Esophagus (tissue), 2 donors: ENCODE results near the gene MALRD1. TPM values are rescaled to one million over a fixed set of nuclear protein-coding genes. Genes with fewer than 3 reads are reported as not detected.

Experiments
- H3K27ac ChIP-seq, 2 donors: one replicate each; pipeline ENCODE4 v1.5.1; 2013; ENCODE audit warnings: low read depth in 2 of 2, mild to moderate bottlenecking in 2 of 2, inconsistent platforms in 1 of 2, low read length in 1 of 2, moderate library complexity in 1 of 2
- H3K27me3 ChIP-seq, 2 donors: one replicate each; pipeline ENCODE4 v1.6.1; 2013; ENCODE audit warnings: low read length in 2 of 2, control low read depth in 1 of 2, mild to moderate bottlenecking in 1 of 2; ENCODE audit not compliant: insufficient read depth in 2 of 2, control insufficient read depth in 1 of 2
- H3K36me3 ChIP-seq, 2 donors: one replicate each; pipeline ENCODE4 v1.6.1; 2013; ENCODE audit warnings: low read length in 1 of 2; ENCODE audit not compliant: control insufficient read depth in 2 of 2, insufficient read depth in 2 of 2
- H3K4me1 ChIP-seq, 2 donors: one replicate each; pipeline ENCODE4 v1.6.1; 2013; ENCODE audit warnings: low read length in 1 of 2; ENCODE audit not compliant: control insufficient read depth in 2 of 2, insufficient read depth in 2 of 2
- H3K4me3 ChIP-seq, 2 donors: one replicate each; pipeline ENCODE4 v1.5.1; 2013; ENCODE audit warnings: low read length in 2 of 2, mild to moderate bottlenecking in 2 of 2, low read depth in 1 of 2, moderate library complexity in 1 of 2
- H3K9me3 ChIP-seq, 2 donors: one replicate each; pipeline ENCODE4 v1.6.1; 2013; ENCODE audit warnings: mild to moderate bottlenecking in 2 of 2, low read depth in 1 of 2, low read length in 1 of 2, moderate library complexity in 1 of 2; ENCODE audit not compliant: control insufficient read depth in 2 of 2, insufficient read depth in 1 of 2
- WGBS, 2 donors: extraction: QIAGEN DNeasy Blood & Tissue Kit; methylation state at CpG; one replicate each; pipeline ENCODE4 v1.1.7; 2013; 5-methylcytosine and 5-hydroxymethylcytosine counted together
- polyA plus RNA-seq, 2 donors: library from polyadenylated mRNA; stranded (reverse); fragments of 200-250 nt; gene quantifications; one replicate each; pipeline ENCODE4 v1.2.3, GENCODE V29; 2013
- donor health status: healthy with polysubstance abuse.
- donor health status: Bipolar disorder and iron deficiency.

Gene MALRD1
- polyA plus RNA-seq, 2 donors, result 0.07 to 0.14 TPM

DNA sequence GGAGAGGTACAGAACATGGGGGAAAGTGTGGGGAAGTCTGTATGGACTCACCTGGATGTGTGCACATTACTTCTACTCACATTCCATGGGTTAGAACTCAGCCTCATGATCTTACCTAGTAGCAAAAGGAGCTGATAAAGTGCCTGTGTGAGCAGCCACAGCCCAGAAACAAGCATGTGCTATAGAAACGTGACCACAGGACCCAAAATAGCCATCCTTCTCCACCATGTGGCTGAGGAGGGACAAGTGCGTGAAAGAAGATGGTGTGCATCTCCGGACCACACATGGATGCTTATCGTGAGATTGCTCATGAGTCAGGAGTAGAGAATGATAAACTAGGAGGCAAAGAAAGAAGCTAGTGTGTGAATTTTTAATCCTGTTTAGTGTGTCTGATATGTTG, 431.3 kb downstream of the MALRD1 start:
- Histone ChIP-seq H3K27ac (no peak overlapping the region), H3K27me3 (no peaks in the 10 kb centered on the region), H3K4me1 (no peaks in the 10 kb centered on the region), H3K4me3 (no peak overlapping the region), H3K36me3 (no peaks in the 10 kb centered on the region), H3K9me3 (no peaks in the 10 kb centered on the region)
- WGBS, 2 donors, result 67 to 85% methylated on average over 4 of the region's 4 CpGs

DNA sequence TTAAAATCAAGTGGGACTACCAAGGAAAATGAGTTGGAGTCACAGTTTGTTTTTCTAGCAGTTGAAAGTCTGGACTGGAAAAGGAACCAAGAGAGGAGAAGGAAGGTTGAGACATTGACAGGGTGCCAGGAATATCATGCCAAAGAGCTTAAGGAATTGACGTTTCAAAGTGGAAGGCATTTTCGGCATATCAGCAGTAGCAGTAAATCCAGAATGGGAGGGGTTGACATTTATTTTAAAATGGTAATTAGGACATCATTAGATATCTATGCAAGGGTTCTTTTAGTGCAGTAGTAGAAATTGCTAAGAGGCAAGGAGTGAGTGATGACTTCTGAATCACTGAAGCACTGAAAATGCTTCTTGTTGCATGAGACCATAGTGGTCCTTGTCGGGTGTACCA, 431.8 kb downstream of the MALRD1 start:
- H3K36me3 ChIP-seq, result no peaks in the 10 kb centered on the region
- no peaks in the 10 kb centered on the region for H3K27me3 ChIP-seq
- 44 to 58% methylated on average over 3 of the region's 3 CpGs for WGBS, 2 donors
- H3K4me3 ChIP-seq, result no peak overlapping the region
- no peaks in the 10 kb centered on the region for H3K9me3 ChIP-seq
- no peaks in the 10 kb centered on the region for H3K4me1 ChIP-seq
- H3K27ac ChIP-seq, result no peak overlapping the region

DNA sequence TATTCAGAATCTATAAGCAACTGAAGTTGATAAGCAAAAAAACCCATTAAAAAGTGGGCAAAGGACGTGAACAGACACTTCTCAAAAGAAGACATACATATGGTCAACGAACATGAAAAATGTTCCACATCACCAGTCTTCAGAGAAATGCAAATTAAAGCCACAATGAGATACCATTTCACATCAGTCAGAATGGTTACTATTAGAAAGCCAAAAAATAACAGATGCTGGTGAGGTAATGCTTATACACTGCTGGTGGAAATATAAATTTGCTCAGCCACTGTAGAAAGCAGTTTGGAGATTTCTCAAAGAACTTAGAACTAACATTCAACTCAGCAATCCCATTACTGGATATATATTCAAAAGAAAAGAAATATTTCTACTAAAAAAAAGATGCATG, 434.8 kb downstream of the MALRD1 start:
- Histone ChIP-seq H3K4me3 (no peak overlapping the region), H3K4me1 (no peaks in the 10 kb centered on the region), H3K36me3 (no peaks in the 10 kb centered on the region), H3K27me3 (no peaks in the 10 kb centered on the region), H3K27ac (no peak overlapping the region), H3K9me3 (no peaks in the 10 kb centered on the region)
- WGBS, 2 donors, result 46 to 54% methylated on average over 2 of the region's 2 CpGs

DNA sequence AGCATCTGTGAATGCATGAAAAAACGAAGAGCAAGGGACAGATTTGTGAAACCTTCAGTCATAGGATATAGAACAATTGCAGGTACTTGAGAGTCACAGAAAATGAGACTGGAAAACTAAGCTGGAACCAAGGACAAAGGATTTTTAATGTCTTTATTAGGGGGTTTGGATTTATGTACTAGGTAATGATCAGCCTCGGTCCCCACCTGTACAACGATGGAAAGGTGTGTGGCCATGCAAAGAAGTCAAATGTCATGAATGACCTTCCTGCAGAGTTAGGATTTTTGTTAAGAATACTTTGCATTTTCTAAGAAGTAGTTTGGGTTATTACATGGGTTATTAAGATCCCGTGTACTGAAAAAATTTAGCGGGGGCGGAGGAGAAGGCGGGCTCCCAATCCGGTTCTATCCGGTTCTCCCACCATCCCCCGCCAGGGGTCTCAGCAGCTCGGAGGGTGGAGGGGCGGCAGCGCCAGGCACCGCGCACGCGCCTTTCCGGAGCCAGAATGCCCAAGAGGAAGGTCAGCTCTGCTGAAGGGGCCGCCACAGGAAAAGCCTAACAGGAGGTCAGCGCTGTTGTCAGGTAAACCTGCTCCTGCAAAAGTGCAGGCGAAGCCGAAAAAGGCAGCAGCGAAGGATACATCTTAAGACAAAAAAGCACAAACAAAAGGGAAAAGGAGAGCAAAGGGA, 440.1 kb downstream of the MALRD1 start:
- WGBS, 2 donors, result 31 to 43% methylated on average over 23 of the region's 23 CpGs
- no peaks in the 10 kb centered on the region for H3K4me1 ChIP-seq
- H3K4me3 ChIP-seq, result peak overlapping the region in 1 of 2 donors; percentile 30
- no peaks in the 10 kb centered on the region for H3K9me3 ChIP-seq
- H3K36me3 ChIP-seq, result no peaks in the 10 kb centered on the region
- H3K27me3 ChIP-seq, result peaks cover 0 to 2% of the 10 kb centered on the region in 2 donors
- no peak overlapping the region for H3K27ac ChIP-seq

DNA sequence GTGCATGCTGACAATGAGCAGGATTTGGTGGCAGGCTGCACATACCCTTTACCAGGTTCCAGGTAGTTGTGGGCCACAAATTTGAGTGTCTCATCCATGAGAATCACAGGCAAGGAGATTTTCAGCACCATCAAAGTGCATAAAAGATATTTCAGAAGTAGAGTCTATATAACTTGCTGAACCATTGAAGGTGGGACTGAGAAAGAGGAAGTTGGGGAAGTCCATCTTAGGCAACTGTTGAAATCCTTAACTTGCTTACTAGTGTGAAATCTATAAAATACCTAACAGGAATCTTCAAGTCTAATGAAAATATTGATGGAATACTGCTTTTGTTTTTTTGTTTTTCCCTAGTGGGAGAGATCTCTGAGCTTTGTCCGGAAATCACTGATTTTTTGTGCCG, 442.6 kb downstream of the MALRD1 start:
- no peaks in the 10 kb centered on the region for H3K9me3 ChIP-seq
- H3K4me3 ChIP-seq, result no peak overlapping the region
- no peaks in the 10 kb centered on the region for H3K4me1 ChIP-seq
- WGBS, 2 donors, result 94 to 95% methylated on average over 2 of the region's 2 CpGs
- peaks cover 0 to 2% of the 10 kb centered on the region in 2 donors for H3K27me3 ChIP-seq
- no peaks in the 10 kb centered on the region for H3K36me3 ChIP-seq
- no peak overlapping the region for H3K27ac ChIP-seq

DNA sequence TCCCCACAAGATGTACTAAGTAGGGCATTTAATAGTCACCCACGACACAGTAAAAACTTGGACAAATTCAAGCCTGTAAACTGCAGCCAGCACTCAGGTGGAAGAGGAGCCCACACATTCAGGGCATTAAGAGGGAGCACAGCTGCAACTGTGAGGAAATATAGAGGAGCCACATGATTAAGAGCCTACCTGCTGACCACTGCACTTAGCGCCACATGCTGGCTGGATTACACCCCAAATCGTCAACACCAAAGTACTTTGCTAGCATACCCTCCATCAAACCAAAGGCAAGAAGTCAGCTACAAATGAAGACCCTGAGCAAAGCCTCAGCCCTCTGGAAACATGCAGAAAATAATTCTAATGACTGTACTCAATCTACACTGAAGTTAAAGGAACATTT, 445.3 kb downstream of the MALRD1 start:
- H3K27ac ChIP-seq, result no peak overlapping the region

DNA sequence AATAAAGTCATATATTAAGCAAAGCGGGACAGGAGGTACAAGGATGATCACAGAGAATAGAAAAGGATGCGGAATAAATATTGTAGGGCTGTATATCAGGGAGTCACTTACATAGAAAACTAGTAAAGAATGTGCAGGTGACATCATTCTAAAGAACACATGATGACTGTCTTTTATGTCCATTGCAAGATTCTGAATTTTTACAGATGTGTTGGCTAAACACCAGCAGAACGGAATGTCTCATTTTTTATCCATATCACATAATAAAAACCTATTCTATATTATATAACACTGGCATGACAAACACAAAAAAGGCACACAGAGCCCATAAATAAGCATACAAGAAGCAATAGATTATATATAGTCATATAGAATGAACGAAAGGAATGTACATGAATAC, 448.4 kb downstream of the MALRD1 start:
- no peaks in the 10 kb centered on the region for H3K4me1 ChIP-seq
- H3K27ac ChIP-seq, result no peak overlapping the region
- H3K4me3 ChIP-seq, result no peak overlapping the region
- 85 to 87% methylated on average over 4 of the region's 4 CpGs for WGBS, 2 donors
- no peaks in the 10 kb centered on the region for H3K27me3 ChIP-seq
- H3K36me3 ChIP-seq, result no peaks in the 10 kb centered on the region
- H3K9me3 ChIP-seq, result no peaks in the 10 kb centered on the region

More for the DNA sequence above, 445.3 kb downstream of the MALRD1 start:
- Histone ChIP-seq H3K4me3 (no peak overlapping the region), H3K9me3 (no peaks in the 10 kb centered on the region), H3K36me3 (no peaks in the 10 kb centered on the region), H3K27me3 (peaks cover 0 to 1% of the 10 kb centered on the region in 2 donors), H3K4me1 (no peaks in the 10 kb centered on the region)
- 94 to 96% methylated on average over 3 of the region's 3 CpGs for WGBS, 2 donors

DNA sequence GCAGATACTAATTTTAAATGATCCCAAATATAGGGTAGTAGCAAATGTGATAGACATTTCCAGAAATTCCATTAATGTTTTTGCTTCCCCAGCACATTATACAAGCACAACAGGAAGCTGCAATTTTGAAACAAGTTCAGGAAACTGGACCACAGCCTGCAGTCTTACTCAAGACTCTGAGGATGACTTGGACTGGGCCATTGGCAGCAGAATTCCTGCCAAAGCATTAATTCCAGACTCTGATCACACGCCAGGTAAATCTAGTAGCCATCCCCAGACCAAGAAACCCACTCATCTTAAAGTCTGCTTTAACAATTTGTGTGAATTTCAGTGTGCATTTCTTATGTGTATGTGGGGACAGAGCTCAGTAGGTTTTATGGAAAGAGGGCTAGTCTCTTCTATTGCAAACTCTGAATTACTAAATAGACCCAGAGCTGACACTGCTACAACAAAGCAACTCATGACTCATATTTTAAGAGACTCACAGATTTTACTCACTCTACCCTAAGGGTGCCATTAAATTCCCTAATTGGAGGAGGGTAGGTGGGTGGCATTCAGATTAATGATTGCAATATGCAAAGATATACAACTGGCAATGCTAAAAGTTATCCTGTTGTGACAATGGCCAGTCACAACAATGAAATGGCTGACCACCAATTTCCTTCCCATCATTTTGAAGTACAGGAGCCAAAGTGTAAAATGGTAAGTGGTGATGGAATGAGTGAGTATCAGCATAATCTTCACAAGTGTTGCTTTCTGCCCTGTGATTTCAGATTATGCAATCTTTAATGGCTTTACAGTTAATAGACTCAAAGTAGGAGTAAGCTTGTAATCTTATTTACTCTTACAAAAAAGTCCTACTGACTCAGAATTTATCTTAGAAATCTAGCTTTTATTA, 450.0 kb downstream of the MALRD1 start:
- Histone ChIP-seq H3K9me3 (no peaks in the 10 kb centered on the region), H3K4me1 (no peaks in the 10 kb centered on the region), H3K27me3 (no peaks in the 10 kb centered on the region), H3K27ac (no peak overlapping the region), H3K4me3 (no peak overlapping the region), H3K36me3 (no peaks in the 10 kb centered on the region)
- WGBS, 2 donors, result 52 to 72% methylated on average over 1 of the region's 1 CpG

DNA sequence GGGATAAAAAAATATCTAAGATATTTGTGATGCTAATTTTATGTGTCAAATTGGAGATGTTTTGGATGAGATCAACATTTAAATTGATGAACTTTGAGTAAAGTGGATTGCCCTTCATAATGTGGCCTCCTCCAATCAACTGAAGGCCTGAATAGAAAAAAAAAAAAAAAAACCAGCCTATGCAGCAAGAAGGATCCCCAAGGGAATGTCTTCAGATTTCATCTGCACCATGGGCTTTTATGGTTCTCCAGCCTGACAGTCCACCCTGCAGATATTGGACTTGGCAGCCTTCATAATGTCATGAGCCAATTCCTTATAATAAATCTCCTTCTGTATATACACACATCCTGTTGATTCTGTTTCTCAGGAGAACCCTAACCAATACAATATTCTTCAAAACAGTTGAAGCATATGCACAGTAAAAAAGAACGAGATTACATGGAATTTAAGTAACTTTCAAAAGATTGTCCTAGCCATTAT, 450.7 kb downstream of the MALRD1 start:
- Histone ChIP-seq H3K4me3 (no peak overlapping the region), H3K36me3 (no peaks in the 10 kb centered on the region), H3K27me3 (no peaks in the 10 kb centered on the region), H3K27ac (no peak overlapping the region), H3K4me1 (no peaks in the 10 kb centered on the region), H3K9me3 (no peaks in the 10 kb centered on the region)
- WGBS, 2 donors, result 44 to 59% methylated on average over 1 of the region's 1 CpG
